Inflammatory macrophage (primary cell): ENCODE data around the gene HMX1.

Experiments
- DNase-seq, 2 donors: peaks; one replicate each; pipeline ENCODE4 v3.0.0-alpha.2; 2020 to 2022

Gene HMX1

DNA sequence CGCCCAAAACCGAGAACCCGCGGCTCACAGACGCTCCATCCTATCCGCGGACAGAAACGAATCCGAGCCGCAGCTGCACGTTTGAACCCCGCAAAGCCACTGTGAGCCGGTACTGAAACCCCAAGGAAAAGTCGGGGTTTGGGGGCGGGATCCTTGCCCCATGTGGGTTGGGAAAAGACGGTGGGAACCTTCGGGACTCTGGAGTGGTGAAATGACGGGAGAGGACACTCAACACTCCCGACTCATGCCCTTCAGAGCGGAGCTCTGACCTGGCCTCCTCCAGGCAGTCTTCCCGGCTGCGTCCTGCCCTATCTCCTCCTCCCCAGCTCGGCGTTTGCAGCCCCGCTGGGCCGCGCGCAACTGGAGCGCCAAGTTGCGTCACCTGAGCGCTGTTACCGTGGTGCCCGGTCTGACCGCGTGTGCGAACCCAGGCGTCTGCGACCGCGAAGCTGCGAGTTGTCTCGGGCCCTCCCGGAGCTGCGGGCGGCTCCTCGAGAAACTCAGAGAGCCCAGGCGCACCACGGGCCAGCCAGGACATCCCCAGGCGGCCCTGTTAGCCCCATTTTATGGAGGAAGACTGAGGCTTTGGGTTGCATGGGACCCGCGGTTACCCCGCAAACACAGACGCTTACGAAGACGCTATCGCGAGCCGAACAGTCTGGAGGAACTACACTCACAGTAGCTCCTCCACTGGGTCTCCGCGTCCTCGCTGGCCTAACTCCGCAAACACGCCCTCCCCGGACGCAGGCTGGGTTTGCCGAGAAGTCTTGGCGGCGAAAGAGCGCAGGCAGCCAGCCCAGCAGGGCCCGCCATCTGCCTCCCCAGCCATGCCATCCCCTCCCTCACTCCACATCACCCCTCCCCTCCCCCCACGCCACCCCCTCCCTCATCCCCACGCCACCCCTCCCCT is 20.3 kb upstream of the HMX1 start:
- DNase-seq = no peak

DNA sequence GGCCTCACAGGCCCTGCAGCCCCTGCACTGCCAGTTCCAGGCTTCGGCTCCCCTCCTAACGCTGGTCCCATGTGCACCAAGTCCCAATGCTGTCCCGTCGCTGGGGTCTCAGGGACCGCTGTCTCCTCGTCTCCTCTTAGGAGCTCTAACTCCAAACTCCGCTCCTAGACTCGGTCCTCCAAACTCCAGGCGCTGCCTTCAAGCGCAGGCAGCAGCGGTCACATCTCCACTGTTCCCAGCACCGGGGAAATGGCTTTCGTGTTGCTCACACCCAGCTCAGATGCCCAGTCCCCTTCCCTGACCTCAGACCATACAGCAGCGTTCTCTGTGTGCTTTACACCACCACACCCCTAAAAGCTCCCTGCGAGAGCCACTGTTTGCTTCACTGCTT is 19.6 kb upstream of the HMX1 start:
- no peak for DNase-seq

DNA sequence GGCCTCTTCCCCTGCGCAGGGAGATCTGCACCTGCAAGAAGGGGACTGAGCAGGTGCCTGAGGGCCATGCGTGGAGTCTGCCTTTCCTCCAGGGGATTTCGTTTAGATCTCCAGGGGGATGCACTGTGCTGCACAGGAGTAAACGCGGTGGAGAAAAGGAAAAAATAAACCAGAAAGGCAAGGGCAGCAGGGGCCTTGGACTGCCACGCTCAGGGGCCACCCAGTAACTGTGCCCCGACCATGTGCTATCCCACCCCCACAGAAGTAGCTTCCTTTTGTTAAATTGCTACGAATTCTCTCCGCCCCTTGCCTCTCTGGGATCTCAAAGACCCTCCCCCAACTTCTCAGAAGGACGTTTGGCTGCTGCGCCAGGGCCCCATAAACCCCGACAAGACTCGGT is 17.2 kb upstream of the HMX1 start:
- DNase-seq = no peak

DNA sequence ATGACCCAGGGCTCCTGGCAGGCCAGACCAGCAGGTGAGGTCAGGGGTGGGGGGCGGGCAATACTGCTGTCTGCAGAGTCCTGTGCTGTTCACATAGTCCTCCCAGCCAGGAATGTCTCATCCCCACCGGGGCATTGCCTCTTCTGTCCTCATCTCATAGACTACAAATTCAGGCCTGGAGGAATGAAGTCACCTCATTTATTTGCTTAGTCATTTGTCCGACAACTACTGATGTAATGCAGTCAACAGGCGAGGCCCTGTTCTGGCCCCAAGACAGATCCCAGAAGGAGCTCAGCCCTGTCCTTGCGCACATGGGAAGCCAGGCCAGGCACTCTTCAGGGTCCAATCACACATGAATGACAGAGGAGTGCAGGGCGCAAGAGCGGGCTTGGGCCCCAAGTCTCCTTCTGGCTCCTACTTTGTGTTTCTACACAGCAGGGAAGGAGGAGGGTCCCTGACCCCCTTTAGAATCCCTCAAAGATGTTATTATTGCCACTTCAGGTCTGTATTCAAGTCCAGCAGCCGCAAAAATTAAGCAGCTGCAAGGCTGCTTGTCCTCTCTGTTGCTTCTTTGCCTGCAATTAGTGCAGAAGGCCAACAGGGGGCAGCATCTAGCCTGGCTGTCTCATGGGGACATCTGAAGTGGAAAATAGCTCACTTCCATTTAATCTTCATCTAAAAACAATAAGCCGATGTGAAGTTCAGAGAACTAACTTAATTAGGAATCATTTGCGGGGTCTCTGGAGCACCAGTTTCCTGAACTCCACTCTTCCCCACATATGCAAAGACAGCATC is 15.2 kb upstream of the HMX1 start:
- no peak for DNase-seq

DNA sequence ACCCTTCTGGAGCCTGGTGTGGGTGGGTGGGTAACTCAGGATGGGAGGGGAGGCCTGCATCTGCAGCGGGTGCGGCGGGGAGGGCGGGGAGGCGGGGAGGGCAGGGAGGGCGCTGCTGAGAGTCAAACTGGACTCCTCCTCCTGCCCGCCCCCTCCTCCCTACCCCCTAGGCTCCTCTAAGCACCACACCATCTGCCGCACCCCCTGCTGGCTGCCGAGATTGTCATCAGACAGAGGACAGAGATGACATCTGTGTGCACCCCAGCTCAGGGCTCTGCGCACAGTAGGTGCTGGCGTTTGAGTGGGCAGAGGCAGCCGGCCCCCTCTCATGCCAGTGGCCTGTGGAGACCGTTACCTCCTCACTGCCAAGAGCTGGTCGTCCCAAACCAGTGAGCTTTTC is 10.6 kb upstream of the HMX1 start:
- no peak for DNase-seq

DNA sequence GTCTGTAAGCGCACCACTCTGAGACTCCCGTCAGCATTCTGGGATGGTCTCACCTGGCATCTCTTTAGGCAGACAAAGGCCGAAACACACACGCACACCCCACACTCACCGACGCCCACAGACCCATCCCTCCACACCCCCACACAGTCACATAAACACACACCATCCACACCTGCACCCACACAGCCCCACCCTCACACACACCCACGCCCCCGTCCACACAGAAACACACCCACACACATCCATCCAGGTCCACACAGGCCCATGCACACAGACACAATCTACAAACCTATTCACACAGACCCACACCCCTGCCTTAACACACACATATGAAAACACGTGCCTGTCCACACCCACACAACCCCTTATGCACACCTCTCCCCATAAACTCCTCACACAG is 9.2 kb upstream of the HMX1 start:
- no peak for DNase-seq

DNA sequence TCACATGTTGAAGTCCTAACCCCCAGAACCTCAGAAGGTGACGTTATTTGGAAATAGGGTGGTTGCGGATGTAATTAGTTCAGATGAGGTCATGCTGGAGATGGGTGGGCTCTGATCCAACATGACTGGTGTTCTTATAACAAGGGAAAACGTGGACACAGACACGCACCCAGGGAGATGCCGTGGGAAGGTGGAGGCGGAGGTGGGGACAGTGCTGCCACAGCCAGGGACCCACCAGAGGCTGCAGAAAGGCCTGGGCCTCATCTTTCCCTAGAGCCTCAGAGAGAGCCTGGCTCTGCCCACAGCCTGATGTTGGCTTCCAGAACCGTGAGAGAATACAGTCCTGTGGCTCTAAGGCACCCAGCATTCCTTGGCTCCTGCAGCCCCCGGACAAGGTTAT is 7.9 kb upstream of the HMX1 start:
- DNase-seq = no peak

DNA sequence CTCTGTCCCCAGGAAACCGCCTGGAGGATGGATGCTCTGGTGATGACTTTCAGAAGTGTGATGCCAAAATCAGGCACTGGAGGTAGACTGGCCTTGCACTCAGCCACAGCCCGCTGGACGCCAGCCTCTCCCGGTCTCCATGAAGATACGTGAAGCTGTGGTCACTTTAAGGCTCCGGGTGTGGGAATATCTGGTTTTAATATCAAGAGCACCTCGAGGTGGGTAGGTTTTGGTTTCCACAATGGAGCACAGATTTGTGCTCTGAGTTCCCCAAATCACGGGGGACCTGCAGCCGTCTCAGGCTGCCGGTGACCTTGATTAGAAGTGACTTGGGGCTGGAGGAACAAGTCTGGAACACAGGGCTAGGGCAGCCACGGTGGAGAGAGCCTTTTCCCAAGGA is 6.8 kb upstream of the HMX1 start:
- no peak for DNase-seq

DNA sequence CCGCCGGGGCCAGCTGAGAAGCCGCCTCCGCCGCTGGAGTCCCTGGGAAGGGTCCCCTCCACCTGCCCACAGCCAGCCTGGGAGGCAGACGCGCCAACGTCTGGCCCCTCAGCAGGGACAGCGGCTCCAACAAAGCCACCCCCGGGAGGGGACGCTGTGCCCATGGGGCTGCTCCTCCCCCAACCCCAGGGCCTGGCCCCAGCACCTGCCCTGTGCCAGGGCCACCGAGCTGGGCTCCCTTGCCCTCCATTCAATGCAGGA is 6.1 kb upstream of the HMX1 start:
- DNase-seq = no peak

DNA sequence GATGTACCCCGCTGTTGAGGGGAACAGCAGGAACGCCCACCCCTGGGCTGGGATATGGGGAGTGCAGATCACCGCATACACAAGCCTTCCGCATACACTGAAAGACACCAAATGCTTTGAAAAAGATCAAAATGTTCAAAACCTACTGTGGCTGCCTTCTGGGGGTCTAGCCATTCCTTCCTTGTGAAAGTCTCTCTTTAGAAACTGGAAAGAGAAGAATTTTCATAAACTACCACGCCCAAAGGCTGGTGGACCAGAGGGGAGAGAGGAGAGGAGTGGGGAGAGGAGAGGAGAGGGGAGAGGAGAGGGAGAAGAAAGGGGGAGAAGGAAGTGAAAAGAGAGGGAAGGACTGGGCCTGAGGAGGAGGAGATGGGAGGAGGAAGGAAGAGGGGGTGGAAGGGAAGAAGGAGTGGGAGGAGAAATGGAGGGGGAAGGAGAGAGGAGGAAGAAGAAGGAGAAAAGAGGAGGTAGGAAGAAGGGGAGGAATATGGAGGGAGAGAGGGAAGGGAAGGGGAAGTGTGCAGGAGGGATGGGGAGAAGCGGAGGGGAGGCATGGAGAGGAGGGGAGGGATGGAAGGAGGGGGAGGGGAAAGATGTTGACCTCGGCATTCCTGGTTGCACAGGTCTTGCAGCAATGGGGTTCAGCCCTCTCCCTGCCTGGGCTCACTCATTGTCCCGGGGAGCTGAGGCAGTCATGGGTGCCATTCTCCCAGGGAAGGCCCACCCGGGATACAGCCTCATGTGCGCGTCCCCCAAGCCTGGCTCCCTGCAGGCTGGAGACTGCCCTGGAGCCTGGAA is 5.5 kb upstream of the HMX1 start:
- no peak for DNase-seq

DNA sequence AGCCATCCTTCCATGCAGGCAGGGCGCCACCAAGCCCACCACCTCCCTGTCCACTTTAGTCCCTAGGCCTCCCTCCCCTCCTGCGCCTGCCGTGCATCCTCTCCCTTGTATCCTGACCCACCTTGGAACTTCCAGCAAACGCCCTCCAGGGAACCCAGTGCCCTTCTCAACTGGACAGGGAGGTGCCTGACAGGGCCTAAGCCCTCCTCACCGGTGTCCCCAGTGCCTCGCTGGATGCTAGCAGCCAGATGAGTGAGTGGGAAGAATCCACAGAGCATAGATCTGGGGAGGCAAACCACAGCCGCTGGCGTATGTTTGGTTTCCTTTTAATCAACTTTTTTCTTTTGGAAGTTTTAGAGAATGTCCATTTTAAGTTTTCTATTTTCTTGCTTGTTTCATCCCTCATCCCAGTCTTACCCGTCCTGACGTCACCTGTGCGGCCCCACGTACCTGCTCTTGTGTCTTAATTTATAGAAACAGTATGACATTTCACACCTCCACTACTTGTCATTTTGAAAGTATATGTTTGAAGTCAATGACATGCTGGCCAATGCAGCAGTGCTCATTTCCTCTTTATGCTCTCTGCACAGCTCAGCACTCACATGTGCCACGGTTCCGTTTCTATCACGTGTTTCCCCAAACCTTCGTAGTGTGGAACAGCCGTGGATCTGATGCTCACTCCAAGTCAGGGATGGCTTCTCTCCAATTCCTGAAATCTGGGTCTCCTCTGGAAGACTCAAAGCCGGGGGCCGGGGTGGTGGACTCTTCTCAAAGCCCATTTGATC is 3.4 kb upstream of the HMX1 start:
- no peak for DNase-seq

DNA sequence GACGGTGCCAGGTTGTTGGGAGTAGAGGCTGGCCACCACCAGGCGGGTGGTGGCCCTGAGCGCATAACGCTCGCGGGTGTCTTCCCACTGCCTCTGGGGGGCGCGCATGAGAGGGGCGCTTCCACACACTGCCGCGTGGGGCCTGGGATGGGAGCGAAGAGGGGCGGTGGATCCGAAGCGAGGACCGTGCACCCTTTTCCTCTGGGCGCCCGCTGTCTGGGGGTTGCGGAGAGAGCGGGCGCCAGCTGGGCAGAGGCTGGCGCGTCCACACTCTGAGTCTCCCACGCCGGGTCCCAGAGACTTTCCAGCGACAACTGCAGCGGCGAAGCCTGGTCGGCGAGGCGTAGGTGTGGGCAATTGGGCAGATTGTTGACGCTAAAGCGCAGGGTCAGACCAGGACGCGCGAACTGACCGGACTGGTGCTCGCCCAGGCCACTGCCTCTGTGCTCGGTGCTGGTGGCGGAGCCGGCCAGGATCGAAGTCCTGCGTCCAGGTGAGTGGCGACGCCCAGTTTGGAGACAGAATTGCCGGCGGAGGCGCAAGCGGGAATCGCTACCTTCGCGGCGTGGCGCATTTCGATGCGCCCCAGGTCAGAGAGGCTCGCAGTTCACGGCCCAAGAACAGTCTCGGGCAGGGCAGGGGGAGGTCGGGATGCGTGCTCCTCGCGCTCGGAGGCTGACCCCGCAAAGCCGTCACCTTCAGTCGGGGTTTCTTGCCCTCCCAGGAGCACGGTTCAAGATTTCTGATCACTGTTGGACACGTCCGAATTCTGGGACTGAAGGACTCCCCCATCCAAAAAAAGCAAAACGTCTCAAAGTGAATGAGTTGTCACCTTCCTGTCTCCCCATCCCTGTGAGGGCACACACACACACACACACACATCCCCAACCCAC is 2.6 kb upstream of the HMX1 start:
- DNase-seq = no peak

DNA sequence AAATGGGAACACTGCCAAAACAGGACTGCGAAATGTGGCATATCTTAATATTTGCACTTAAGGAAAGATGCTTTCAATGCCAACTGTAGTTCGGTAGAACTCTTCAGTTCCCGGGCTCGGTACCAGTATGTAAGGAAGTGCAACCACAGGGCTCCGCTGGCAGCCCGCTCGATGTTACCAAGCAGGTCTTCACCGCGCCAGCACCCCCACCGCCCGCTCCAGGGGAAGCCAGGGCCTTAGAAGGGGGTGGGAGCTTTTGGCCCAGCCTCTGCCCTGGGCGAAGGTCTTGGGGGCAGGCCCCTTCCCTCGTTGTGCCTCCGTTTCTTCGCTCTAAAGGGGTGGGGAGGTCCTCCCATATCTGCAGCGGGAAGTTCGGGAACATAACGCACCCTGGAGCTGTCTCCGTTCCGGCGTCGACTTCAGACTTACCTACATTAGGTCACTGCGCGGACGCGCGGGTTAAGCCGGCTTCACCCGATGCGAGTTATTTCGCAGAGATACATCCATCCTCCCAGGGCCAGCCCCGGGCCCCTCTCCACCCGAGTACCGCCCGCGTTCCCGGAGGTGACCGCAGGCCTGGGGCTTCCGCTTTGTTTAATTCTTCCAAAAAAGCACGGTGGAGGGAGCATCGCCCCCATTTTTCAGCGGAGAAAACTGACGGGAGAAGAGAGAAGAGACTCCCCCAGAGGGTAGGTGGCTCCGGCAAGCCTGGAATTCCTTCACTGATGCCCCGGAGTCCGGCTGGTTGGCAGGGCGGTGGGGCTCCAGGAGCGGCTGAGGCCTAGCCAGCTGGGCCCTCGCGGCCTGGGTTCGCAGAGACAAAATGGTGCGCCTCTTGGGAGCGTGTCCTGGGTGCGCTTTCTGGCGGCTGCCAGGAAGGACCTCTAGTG is 1.0 kb upstream of the HMX1 start:
- DNase-seq = no peak

DNA sequence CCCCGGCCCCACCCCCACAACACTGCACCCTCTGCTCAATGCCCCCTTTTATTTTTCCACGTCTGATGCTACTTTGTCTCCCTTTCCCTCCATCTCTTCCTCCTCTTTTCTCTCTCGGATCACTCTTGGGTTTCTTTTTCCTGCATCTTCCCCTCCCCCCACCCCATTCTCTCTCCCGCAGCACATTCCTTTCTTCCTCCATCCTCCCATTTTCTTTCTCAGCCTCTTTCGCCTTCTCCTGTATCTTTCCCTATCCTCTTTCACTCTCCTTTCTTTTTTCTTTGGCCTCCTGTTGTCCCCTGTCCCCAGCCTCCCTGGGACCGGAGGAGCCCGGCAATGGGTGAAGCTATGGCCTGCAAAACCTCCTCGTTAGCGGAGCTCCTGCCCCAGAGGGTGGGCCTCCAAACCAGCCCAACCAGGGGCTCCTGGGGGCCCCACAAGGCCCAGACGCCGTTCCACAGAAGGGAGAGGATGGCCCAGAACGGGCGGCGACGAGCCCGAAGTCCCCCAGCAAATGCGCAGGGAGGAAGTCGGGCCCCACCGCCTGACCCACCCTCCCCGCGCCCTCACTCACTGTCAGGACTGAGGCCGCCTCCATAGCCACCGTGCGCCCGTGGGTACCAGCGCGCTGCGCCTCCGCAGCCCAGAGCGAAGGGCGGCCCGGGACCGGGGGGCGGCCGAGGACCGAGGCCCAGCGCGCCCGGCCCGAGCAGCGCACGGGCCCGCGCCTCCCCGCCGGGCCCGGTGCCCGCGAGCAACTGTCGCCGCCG is 807 bp downstream of the HMX1 start:
- DNase-seq = no peak

DNA sequence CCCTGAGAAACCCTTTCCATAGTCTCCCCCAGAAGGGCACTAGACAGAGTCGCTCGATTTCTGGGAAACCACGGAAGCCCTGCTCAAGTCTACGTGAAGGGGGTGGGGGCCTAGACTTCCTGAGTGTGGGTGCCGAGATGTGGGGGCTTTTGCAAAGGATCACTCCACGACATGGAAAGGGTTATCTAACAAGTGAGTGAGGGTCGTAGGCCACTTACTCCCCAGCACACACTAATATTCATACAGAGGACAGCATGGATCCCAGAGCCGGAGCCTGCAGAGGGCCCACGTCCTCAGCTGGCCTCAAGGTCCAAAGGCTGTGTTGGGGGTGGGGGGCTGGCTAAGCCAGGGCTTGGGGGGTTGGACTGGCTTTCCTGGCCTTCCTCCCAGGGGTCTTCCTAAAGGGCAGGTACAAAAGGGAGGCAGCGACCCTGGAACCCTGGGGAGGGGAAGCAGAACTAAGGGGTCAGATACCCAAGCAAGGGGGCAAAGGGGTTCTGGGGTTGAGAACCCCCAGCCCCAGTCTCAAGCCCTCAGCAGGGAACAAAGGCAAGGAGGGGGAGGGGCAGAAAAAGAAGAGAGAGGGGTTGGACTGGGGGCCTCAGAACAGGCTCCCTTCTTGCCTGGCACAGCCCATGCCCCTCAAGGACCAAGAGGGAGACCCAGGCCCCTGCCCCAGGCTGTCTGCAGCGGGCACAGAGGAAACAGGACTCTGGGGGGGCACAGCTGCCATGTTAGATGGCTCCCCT is 1.6 kb downstream of the HMX1 start:
- DNase-seq = no peak

DNA sequence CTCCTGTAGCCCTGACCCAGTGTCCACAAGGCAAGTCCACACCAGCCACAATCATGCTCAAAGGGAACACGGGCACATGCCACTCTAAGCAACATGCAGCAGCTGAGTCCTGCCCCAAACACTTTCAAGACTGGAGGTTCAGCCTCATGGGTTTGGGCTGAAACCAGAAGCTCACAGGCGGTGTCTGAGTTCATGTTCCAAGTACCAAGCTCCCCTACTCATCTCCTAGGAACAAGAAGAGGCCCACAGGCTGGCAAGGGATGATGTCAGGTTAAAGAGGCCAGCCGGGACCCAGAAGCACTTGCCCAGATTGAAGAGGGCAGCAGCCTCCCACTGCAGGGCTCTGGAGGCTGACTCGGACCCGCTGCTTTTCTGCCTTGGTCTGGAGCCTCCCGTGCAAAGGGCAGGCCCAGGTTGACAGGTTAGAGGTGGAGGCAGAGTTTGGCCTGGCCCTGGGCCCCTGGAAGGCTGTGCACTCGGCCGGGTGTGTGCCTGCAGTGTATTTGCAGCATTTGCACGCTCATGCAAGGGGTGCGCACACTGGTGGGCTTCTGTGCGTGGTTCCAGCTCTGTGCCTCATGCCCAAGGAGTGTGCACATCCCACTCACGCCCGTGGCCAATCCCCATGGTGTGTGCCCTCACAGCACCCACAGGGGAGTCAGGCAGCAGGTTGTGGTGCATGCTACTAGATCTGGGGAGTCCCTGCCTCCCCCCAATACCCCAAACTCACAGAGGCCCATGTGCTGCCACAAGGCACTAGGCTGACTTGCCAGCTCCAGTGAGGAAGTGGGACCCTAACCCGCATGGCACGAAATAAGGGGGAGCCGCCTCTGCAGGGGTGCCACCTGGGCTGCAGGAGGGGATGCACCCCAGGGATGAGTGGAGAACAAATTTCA is 2.4 kb downstream of the HMX1 start:
- no peak for DNase-seq

DNA sequence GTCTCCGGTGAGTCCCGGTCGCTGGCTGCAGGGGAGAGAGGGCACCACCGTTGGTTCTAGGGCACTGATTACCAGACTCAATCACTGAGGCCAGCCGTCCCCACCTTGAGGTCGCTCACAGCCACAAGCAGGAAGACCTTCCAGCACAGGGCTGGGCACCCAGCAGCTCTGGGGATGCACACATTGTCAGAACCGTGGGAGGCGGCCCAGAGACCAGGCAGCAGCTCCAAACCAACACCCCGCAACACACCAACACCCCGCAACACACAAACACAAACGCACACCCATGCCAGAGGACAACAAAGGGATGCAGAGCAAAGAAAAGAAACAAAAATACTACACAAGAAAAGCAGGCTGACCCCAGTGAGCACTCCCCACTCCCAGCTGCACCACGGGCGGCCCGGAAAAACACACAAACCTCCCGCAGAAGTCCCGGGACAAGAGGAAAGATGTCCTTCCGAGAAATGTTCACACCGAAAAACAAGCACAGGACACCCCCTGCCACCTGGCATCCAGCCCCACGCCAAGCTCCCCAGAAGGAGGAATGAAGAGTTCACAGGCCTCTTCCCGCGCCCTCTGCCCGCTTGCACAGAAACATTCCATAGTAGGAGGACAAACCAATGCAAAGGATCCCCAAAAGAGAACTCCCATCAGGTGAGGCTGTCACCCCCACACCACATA is 3.2 kb downstream of the HMX1 start:
- DNase-seq = no peak
